Measurements from ENCODE around the gene APOL4. TPM values are rescaled to one million over a fixed set of nuclear protein-coding genes. Genes with fewer than 3 reads are reported as not detected.
"Not testable (repeated sequence)": the region's sequence is repeated elsewhere in the genome, so short reads cannot be mapped to it uniquely, and the experiment has no call there.

Gene APOL4
- total RNA-seq, 1 donor from 2014 or later, result 0.56 TPM

DNA sequence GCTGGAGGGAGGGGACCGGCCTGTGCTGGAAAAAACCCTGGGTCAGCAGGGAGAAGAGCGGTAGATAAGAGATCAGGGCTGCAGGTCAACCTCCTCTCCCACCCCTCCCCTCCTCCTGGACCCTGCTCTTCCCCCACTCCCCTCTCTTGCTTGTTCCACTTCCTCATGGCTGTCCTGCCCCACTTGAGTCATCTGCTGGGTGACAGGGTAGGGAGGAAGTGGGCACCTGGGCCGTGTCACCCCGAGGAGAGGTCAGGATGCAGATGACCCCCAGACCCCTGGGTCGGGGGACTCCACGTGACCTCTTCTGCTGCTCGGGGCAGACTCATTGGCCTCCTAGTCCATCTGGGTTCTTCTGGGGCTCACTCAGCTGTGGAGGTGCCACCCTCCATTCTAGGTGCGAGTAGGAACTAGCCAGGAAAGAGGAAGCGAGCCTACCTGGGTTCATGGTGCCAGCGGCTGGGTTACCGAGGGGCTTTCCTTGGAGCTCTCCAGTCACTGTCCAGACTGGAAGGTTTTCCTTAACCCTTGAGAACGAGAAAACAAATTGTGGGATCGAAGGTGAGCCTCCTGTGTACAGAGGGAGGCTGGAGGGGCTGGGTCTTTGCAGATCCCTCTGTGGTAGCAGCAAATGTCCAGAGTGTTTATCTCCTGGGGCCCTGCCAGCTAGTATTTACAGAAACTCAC lies 31.2 kb upstream of the APOL4 start:
- intact Hi-C loops (cut with micrococcal nuclease), result loop anchor here (1.0 kb wide), 1 partner anchor 64 kb away; no protein-coding TSS in a partner anchor

DNA sequence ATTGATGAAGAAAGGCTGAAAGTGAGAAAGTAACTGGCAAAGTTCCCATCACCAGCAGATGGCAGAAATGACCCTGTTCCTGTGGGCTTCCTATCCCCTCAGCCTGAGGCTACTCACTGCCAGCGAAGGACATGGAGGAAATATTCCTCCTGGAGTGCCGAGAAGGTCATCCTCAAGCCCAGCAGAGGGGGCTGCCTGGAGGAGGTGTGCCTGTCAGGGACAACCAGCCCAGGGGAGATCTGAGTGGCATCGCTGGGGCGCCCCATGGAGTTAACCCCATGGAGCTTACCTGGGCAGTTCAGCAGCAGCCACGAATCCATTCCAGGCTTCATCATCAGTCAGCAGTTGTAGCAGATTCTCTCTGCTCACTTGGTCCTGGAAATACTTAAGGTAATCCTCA lies 29.4 kb upstream of the APOL4 start:
- intact Hi-C loops (cut with micrococcal nuclease), result not testable (repeated sequence)

GRCh38 chr22:36229649-36230048 lies 28.0 kb upstream of the APOL4 start:
- intact Hi-C loops (cut with micrococcal nuclease), result not testable (repeated sequence)

GRCh38 chr22:36228944-36229343 lies 27.3 kb upstream of the APOL4 start:
- intact Hi-C loops (cut with micrococcal nuclease), result no loop called here

DNA sequence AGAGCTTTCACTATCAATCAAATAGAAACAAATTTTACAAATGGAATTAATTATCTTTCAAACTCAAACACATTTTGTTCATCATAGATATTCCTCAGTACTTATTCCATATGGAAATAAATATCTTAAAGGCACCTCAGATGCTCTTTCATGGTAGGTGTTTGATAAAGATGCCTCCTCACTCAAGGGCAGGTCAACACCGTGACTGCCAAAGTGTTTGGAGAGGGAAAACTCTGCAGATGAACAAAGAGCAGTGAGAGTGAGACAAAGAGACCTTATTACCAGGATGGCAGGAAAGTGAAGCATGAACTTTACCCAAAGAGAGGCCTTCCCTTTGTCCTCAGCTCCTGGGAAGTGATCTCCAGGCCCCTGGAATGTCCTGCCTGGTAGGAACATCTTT lies 26.8 kb upstream of the APOL4 start:
- intact Hi-C loops (cut with micrococcal nuclease), result not testable (repeated sequence)

- intact Hi-C loops (cut with micrococcal nuclease), result no loop called here
Observed at GRCh38 chr22:36227806-36228205, 26.2 kb upstream of the APOL4 start.

DNA sequence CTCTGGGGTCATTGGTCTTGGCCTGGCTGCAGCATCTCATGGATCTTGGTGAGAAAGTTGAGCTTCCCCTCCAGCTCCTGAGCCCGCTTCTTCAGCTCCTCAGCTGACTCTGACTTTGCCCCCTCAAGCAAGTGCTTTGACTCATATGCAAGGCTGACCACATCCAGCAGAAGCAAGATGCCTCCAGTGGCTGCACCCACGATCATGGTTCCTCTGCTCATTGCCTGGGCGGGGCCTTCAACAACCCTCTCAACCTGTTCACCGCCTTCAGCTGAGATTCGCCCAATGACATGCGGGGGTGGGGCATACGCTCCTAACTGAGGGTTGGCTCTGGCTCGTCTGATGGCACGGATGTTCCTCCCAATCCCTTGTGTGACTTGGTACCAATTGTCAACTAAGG lies 25.8 kb upstream of the APOL4 start:
- intact Hi-C loops (cut with micrococcal nuclease), result no loop called here

DNA sequence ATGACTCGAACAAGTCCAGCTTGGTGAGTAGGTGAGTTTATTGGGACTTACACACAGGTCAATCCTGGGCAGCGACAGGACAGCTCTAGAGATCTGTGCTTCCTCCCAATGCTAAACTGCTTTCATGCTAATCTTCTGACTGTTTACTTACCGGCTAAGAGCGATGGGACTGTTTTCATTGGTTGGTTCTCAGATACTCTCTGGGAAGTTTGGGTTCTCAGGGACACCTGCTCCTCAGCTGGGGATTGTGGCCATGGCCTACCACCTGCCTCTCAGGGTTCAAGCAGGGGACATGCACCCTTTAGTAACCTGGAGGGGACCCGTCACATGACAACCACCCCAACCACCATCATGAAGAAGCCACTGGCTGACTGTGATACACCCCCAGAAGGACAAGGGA lies 24.6 kb upstream of the APOL4 start:
- intact Hi-C loops (cut with micrococcal nuclease), result no loop called here

DNA sequence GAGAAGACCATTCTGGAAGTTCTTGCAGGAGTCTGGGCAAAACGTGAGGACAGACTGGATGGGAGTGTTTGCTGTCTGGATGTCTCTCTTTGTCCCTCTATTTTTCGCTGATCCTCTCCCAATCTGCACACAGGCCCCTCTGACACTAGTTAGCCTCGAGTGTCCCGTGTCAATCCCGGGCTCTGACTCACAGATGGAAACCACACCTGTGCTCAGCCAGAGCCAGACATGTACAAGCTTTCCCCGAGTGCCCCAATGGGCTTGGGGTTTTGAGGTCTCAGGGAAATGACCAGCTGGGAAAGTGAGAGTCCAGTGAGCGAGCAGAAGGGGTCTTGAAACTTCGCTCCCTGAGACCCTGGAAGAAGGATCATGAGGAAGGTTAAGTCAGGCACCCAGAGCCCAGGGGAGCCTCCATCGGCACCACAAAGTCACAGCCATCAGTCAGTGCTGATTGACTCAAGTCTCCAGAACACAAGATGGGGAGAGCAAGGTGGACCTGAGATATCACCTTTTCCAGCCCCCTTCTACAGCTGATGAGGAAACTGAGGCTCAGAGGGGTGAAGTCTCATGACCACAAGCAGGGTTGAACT lies 23.8 kb upstream of the APOL4 start:
- intact Hi-C loops (cut with micrococcal nuclease), result no loop called here

GRCh38 chr22:36224245-36224644 lies 22.6 kb upstream of the APOL4 start:
- intact Hi-C loops (cut with micrococcal nuclease), result no loop called here

DNA sequence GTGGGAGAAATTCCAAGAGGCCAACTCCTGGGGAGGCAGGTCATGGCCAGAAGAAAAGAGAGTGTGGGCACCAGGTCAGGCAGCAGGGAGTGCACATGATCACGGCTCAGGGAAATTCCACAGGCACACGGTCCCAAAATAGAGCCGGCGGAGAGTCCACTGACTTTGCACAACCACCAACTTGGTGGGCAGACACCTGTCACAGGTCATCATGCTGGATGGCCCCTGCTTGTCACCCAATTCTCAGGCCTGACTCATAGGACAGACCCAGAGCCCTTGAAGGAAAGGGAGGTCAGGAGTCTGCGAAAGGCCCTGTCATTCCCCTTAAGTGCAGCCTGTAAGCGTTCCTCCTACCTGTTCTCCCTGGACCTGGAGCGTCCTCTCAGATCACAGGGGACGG lies 21.9 kb upstream of the APOL4 start:
- intact Hi-C loops (cut with micrococcal nuclease), result loop anchor here (2.0 kb wide), 1 partner anchor 79 kb away; no protein-coding TSS in a partner anchor

DNA sequence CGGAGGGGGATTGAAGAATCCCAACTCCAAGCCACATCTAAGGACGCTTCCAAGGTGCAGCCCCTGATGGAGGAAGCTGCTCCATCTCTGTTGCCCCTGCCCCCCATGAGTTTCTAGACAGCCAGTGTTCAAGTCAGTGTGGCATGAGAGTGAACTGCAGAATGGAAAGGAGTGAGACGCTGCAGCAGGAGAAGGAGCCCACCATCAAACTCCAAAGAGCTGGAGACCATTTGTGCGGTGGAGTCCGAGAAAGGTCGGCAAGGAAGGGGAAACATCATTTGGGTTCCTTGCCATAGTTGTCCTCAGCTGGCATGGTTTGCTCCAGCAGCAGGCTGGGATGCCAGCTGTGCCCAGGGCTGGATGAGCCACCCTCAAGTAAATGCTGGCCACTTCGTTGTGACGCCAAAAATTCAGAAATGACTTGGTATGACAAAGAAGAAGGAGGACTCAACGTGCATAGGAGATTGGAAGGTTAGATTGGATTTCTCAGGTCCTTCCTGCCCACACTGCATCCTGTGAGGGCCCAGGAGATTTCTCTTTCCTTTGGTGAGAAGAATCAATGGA lies 21.4 kb upstream of the APOL4 start:
- intact Hi-C loops (cut with micrococcal nuclease), result loop anchor here (2.0 kb wide), 1 partner anchor 78 kb away; no protein-coding TSS in a partner anchor

- intact Hi-C loops (cut with micrococcal nuclease), result loop anchor here (1.0 to 2.0 kb wide), 2 partner anchors 27 to 77 kb away; no protein-coding TSS in a partner anchor
Observed at GRCh38 chr22:36221799-36222751, 20.5 kb upstream of the APOL4 start.

DNA sequence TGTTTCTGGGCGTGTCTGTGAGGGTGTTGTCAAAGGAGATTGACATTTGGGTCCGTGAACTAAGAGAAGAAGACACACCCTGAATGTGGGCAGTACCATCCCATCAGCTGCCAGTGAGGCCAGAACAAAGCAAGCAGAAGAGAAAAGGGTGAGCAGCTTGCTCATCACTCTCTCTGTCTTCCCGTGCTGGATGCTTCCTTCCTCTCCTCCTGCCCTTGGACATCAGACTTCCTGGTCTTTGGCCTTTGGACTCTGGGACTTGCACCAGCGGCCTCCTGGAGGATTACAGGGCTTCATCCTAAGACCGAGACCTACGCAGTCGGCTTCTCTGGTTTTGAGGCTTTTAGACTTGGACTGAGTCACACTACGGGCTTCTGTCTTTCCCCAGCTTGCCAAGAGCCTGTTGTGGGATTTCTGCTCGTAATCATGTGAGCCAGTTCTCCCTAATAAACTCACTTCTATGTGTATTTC lies 18.9 kb upstream of the APOL4 start:
- intact Hi-C loops (cut with micrococcal nuclease), result no loop called here

DNA sequence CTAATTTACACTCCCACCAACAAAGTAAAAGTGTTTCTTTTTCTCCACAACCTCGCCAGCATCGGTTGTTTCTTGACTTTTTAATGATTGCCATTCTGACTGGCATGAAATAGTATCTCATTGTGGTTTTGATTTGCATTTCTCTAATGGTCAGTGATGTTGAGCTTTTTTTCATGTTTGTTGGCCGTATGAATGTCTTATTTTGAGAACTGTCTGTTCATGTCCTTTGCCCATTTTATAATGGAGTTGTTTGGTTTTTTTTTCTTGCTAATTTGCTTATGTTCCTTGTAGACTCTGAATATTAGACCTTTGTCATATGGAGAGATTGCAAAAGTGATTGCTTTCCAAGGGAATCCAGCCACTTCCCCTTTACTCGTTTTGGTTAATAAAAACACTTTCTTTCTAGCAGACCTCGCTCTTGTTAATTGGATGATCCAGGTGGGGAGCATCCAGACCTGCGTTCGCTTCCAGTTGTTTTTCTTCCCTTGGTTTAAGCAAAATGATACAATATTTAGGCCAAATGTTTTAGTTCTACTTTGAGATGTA lies 17.1 kb upstream of the APOL4 start:
- intact Hi-C loops (cut with micrococcal nuclease), result no loop called here

GRCh38 chr22:36215981-36216380 lies 14.4 kb upstream of the APOL4 start:
- intact Hi-C loops (cut with micrococcal nuclease), result no loop called here

GRCh38 chr22:36213586-36213985 lies 12.0 kb upstream of the APOL4 start:
- intact Hi-C loops (cut with micrococcal nuclease), result no loop called here

DNA sequence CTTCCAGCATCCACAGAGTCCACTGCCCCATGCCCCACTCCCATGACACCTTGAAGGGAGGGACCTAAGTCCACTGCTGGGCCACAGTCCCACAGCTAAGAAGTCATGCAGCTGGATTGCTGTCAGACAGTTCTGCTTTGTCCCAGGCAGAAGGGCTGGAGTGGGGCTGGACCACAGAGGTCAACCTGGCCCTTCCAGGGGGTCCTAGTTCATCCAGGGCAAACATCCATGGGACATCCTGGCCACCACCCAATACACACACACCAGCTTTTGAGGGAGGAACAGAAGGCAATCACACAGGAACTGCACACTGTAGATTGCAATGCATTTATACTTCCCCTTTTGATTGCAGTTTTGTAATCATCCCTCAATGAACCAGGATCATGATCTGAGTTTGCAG lies 11.3 kb upstream of the APOL4 start:
- intact Hi-C loops (cut with micrococcal nuclease), result no loop called here

- intact Hi-C loops (cut with micrococcal nuclease), result no loop called here
Observed at GRCh38 chr22:36211237-36211861, 9.7 kb upstream of the APOL4 start.

GRCh38 chr22:36210224-36210623 lies 8.6 kb upstream of the APOL4 start:
- intact Hi-C loops (cut with micrococcal nuclease), result no loop called here

DNA sequence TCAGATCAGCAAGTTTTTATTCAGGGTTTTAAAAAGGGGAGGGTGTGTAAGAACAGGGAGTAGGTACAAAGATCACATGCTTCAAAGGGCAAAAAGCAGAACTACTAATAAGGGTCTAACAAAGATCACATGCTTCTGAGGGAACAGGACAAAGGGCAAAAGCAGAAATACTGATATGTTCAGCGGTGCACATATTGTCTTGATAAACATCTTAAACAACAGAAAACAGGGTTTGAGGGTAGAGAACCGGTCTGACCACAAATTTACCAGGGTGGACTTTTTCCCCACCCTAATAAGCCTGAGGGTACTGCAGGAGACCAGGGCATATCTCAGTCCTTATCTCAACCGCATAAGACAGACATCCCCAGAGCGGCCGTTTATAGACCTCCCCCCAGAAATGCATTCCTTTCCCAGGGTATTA lies 7.9 kb upstream of the APOL4 start:
- intact Hi-C loops (cut with micrococcal nuclease), result not testable (repeated sequence)
